DMS153 treated with DMSO at 0.1 percent for 48 hours (cell line): ENCODE measurements around the gene LIPK.
"Not testable (repeated sequence)": the region's sequence is repeated elsewhere in the genome, so short reads cannot be mapped to it uniquely, and the experiment has no call there.

Experiments used
- DNase-seq: peaks from one replicate; lab custom pipeline; 2025; ENCODE audit not compliant: unreplicated experiment; lab: John Stamatoyannopoulos, UW

Gene LIPK, protein sequence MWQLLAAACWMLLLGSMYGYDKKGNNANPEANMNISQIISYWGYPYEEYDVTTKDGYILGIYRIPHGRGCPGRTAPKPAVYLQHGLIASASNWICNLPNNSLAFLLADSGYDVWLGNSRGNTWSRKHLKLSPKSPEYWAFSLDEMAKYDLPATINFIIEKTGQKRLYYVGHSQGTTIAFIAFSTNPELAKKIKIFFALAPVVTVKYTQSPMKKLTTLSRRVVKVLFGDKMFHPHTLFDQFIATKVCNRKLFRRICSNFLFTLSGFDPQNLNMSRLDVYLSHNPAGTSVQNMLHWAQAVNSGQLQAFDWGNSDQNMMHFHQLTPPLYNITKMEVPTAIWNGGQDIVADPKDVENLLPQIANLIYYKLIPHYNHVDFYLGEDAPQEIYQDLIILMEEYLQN

DNA sequence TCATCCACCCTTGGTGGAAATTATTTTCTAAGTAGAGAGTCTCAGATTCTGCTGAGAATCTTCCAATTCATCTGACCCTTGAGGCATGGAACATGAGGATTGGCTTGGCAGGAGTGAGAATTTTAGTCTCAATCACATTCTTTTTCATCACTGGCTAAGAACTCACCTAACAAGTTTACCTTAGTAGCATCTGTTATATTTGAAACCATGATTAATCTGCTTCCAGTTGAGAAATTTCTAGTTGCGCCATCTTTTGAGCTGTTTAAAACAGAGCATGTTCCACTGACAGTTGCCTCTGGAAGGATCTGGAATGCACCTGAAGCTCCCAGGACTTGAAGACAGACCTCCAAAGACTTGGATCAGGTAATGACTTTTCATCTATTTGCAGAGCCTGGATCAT lies at the start of gene LIPK:
Gene LIPK (plus strand): TSS at position 292 of the 400 bp plus-strand sequence. CDS start 18,295 bp downstream, outside the sequence.
- no peak for DNase-seq

DNA sequence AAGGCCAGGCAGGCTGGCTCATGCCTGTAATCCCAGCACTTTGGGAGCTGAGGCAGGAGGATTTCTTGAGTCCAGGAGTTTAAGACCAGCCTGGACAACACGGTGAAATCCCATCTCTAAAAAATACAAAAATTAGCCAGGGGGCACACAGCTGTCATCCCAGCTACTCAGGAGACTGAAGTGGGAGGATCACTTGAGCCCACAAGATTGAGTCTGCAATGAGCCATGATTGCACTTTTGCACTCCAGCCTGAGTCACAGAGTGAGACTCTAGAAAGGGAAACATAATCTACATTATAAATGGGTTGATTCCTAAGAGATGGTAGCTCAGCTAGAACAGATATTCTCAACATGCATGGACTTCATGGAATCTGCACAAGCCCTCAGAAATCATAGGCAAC lies 48.1 kb upstream of the LIPK start:
- DNase-seq, result no peak

DNA sequence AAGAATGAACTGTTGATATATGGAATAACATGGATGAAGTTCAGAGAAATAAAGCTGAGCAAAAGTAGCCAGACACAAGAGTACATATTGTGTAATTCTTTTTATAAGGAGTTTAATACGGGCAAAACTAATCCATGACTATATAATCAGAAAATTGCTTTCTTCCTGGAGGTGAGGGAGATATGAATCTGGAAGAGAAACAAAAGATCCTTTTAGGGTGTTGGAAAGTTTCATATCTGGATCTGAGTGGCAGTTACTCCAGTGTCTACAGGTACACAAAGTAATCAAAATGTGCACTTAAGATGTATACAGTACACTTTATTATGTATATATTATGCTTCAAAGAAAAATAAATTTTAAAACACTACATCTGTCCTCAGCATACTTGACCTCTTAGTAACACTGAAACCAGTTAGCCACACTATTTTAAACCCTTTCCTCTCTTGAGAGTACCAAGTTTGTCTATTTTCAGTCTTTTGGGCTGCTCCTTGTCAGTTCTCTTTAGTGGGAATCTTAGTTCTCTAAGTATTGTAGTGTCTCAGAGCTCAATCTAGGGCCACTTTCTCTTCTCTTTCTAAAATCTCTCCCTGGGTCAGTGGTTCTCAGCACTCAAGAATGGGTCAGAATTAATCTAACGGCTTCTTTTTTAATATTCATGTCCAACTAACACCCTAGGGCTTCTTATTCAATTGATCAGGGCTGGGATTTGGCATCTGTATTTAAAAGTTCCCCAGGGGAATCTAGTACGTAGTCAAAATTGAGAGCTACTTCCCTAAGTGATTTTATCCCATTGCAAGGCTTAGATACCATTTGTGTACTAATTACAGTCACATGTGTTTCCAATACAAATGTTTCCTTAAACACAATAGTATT lies 46.1 kb upstream of the LIPK start:
- no peak for DNase-seq

DNA sequence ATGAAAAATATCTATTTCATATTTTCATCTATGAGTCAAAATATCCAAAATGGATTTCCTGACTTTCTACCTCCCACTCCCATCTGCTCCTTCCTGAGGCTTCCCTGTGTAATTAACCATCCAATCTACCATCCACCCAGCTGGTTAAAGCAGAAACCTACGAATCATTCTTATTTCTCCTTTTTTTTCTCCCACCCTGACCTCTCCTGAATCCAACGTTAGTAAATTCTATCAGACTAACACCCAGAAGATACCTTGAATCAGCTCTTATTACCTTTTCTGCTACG lies 45.5 kb upstream of the LIPK start:
- no peak for DNase-seq

DNA sequence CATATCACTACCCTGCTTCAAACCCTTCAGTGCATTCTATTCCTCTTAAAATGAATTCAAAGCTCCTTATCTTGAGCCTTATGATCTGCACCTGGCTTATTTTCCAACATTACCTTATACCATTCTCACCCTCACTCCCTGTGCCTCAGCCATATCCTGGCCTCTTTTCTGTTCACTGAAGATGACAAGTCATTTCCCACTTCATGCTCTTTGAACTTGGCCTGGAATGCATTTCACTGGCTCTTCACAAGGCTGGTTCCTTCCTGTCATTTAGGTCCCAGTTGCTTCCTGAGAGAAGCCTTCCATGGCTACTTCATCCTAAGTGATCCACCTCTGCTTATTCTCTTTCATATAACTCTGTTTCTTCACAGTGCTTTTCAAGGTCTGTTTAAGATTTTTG lies 45.0 kb upstream of the LIPK start:
- DNase-seq, result no peak

DNA sequence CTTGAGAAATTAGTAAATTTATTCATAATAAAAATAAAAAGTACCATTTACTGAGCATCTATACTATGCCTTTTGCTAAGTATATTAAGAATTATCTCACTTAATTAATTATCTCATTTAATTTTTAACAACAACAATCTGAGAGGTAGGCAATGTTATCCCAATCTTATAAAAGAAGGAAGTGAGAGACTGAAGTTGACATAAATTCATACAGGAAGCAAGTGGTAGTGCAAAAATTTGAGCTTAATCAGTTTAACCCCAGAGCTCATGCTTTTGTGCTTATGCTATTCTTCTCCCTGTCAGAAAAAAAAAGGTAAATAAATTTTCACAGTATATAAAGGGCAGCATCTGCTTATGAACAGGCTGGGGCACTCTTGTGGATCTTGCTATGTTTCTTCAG lies 44.5 kb upstream of the LIPK start:
- DNase-seq, result no peak

DNA sequence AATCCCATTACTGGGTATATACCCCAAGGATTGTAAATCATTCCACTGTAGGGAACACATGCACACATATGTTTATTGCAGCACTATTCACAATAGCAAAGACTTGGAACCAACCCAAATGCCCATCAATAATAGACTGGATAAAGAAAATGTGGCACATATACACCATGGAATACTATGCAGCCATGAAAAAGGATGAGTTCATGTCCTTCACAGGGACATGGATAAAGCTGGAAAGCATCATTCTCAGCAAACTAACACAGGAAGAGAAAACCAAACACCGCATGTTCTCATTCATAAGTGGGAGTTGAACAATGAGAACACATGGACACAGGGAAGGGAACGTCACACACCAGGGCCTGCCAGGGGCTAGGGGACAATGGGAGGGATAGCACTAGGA lies 42.9 kb upstream of the LIPK start:
- not testable (repeated sequence) for DNase-seq

DNA sequence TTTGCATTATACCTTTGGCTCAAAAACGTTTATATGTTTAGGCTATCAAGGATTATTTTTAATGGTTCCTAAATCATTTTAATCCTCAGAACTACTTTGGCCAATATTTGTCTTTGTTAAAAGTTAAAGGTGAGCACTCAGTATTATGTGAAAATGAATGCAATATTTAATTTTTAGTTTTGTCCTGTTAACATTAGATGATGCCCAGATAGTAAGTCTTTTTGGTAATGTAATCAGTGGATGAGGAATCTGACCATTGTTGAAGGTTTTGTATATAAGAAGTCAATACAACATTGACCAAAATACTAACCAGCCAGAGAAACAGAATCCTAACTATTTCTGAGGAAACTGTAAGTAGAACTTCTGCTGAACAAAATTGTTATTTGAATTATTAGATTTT lies 41.9 kb upstream of the LIPK start, which contains the start of gene LIPF:
Gene LIPF (plus strand): TSS at position 301 of the 400 bp plus-strand sequence. CDS start 2,856 bp downstream, outside the sequence.
- no peak for DNase-seq

DNA sequence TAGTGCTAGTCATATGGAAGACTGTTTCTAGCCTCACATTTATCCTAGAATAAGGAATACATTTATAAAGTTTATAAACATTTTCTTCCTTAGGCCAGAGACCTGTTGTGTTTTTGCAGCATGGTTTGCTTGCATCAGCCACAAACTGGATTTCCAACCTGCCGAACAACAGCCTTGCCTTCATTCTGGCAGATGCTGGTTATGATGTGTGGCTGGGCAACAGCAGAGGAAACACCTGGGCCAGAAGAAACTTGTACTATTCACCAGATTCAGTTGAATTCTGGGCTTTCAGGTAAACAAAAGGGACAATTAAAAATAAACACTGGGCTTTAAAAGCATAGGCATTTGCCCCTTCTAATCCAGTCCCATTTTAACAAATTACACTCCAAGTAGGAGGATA lies 37.6 kb upstream of the LIPK start:
- DNase-seq, result no peak

DNA sequence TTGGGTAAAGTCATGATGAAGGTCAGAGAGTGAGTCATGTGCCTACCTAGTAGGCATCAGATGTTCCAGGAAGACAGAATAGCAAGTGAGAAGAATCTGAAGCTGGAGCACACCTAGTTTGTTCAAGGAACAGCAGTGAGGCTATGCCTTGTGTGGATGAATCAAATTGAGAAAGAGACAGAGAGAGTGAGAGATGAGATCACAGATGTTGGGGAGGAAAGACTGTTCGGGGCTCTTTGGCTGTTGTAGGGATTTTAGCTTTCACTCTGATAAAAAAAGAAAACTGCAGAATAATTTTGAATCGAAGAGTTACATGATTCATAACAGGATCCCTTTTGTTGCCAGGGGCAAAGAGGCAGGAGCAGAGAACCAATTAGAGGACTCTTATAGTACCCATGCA lies 35.6 kb upstream of the LIPK start:
- DNase-seq, result no peak

DNA sequence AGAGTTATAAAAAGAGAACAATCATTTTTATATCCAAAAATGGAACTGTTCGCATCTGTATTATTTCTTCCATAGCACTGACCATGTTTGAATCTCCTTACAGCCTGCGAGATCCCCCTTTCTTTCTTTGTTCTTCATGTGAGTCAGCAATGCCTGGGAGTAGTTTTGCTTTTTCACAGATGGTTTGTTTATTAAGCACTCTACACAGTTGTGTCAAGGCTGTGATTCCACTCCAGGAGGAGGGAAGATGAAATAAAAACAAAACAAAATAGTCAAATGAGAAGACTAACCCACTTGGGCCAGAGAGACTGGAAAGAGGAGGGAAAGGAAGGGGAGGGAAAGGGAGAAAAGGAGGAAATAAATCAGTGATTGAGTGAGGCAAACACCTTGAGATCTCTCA lies 34.0 kb upstream of the LIPK start:
- no peak for DNase-seq

DNA sequence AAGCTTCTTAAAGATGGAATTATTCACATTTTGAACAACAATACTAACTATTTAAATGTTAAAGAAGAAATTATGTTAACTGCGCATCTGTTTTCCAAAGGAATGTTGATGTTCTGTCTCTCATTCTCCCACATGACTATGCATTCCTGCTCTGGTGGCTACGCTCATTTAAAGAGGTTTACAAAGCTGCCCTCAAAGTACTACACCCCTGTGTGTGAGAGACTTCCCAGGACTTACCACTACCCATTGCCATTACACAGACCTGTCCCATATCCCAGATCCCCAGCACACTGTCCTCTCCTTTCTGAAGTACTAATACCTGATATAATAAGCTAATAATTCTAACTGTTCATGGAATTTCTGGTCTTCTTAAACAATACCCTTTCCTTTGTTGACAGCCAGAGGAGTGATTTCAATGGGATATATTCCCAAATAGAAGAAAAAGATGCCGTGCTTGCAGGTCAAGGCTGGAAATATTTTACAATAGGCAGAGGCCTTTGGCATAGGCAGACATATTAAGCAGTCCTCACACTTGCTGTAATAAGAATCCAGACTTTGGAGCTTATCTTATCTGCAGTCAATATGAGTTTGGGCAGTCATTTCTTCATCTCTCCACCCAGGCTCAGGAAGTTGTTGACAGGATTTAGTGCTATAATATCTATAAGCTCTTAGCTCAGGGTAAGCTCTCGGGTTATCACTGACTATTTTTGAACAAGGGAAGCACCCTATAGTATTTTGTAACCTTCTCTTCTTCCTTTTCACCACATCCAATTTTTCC lies 29.6 kb upstream of the LIPK start:
- no peak for DNase-seq

DNA sequence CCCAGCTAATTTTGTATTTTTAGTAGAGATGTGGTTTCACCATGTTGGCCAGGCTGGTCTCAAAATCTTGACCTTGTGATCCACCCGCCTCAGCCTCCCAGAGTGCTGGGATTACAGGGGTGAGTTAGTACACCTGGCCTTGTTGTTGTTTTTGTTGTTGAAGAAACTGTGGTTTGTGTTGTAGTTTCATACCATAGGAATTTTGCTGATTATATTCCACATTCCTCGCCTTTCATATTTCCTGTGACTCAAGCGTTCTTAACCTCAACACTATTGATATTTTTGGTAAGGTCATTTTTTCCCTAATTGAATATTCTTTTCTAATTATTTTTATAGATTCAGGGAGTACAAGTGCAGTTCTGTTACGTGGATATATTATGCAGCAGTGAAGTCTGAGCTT lies 25.1 kb upstream of the LIPK start:
- no peak for DNase-seq

DNA sequence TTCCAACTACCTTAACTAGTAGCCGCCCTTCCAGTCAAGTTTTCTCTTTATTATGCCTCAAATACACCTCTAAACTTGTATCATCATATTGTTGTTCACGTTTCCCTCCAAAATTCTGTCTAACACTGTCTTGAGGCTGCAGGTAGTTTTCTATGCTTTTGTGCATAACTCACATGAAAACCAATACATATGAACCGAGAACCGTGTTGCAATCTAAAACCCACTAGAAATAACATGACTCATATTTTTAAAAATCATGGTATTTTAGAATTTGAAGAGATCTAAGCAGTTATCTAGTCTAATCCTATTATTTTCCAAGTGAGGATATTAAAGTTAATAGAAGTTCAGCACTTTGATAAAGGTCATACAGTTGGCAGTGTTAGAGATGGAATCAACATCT lies 23.6 kb upstream of the LIPK start:
- DNase-seq, result no peak

DNA sequence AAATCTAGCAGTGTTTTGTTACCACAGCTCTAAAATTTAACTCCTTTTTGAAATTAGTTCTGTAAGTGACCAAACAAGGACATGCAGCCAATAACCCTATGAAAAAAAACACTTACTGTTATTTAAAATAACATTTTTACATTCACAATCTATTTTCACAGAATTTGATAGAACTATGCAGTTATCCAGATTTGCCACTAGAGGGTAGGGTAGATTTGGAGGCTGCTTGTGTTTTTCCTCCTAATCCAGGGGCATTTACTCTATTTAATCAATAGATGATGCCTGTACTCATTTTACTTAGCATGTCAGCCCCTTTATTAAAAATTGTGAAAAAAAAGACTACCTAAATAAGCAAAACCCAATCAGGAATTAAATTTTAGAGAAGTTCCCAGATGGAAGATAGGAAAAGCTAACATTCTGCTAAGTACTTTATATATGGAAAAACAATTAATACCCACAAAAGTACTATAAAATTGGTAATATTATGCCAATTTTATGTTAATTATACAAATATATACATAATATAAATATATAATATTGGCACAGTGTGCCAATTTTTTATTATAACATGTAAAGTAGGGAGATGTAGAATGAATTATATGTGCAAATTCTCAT lies 18.1 kb upstream of the LIPK start:
- peak; percentile 56 for DNase-seq

DNA sequence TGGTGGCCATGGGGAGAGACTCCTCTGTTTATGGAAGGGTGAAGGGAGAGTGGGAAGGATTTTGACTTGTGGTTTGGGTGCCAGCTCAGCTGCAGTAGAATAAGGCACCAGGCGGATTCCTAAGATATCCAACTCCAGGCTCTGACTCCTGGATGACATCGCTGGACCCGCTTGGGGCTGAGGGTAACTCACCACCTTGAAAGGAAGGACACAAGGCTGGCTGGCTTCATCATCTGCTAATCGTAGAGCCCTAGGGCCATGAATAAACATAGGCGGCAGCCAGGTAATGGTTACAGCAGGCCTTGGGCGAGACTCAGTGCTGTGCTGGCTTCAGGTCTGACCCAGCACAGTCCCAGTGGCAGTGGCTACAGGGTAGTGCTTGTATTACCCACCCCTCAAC lies 16.7 kb upstream of the LIPK start:
- DNase-seq, result no peak

DNA sequence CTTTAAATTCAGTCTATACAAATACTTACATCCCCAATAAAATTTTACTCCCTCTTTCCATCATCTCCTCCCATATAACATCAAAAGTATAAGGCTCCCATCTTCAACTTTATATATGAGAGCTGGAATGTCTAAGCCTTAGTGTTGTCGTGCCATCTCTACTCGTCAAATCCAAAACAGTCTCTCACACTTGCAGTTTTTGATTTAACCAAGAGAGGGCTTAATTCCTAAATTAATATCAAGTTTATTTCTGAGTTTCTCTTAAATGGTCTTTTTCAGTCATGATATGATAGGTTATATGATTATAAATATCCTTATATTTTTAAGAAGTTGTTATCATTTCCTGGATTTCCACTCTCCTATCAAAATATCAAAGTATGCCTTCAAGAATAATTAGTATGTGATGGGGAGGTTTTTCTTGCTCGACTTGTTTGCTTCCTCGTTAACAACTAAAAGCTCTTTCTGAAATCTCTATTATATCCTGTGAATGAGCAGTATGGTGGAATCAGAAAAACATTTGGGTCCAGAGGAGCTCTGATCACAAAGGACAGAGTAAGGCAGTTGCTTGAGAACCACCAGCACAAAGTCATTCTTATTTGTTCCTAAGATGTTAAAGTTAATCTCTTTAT lies 12.5 kb upstream of the LIPK start:
- DNase-seq, result no peak

DNA sequence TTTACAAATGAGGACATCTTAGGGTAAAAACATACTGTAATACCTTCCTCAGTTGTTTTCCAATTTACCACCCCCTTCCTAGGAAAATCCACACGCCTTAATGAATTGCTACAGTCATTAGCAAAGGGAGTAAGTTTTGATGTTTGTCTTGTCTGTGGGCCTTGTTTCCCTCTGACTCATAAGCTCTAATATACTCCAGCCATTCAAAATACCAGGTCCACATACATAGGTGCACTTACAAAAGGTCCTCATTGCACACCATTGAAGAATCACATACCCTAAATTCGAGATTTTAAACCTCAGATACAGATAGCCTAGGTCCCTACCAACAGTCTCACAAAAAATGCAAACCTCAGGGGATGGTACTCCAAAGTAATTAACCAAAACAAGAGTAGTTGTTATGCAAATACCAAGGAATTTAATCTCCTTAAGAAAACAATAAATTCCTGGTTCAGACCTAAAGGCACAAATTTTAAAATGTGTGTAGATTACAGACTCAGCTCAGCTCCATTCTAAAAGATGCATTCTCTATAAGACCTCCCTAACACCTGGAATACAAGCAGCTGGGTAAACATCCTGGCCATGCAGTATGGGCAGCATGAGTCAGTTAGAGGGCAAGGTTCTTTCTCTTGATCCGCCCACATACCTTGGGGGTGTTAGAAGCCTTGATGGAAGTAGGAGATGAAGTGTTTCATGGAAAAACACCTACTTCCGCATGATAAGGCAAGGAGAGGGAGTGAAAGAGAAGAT lies 3.0 kb upstream of the LIPK start:
- no peak for DNase-seq

DNA sequence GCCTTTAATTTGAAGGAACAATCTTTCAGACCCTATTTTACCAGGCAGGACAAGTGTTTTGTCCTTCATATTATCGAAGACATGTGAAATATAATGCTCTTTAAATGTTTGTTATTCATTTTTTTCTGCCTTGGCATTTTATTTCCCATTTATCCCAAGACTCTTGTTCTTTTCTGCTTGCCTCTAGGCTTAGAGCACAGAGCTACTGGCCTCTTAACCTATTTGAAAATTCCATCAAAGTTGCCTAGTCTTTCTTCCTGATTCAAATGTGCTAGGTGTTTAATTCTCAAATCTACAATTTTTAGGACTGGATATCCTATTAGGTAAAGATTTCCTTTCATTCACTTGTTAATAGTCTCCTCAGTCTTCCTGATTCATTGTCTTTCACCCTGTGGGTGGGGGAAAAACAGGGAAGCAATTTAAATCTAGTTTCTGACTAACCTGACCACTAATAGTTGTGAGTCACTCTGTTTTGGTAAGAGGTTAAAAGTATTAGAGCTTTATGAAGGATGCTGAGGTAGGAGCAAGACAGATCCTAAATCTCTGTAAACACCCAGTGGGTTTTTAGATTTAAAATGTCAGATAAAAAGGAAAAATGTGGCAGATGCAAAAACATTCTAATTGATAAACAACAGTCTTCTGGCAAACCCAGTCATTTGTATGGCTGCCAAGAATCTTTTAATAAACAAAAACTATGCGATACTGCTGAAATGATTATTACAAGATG lies 1.5 kb downstream of the LIPK start:
- DNase-seq, result no peak
